Stimulated activated naive CD8-positive, alpha-beta T cell treated with anti-CD3 and anti-CD28 coated beads, Interleukin-15, amount 100 ng/mL, for 72 hours (primary cell): ENCODE measurements around the gene XPO4.
A peak's percentile ranks its signal among the peaks of the same experiment; 100 is the strongest.
"Not testable (repeated sequence)": the region's sequence is repeated elsewhere in the genome, so short reads cannot be mapped to it uniquely, and the experiment has no call there.

Experiments
- ATAC-seq: fragments of 150-1000 bp; cut with Tn5 transposase; 2 replicates; pipeline ENCODE4 v1.10.0; 2021; ENCODE audit warnings: mild to moderate bottlenecking, moderate library complexity
- DNase-seq, 2 donors: peaks; one replicate each; pipeline ENCODE4 v3.0.0; 2021 to 2022
- H3K27ac Mint-ChIP-seq, 2 donors: one replicate each; pipeline ENCODE4 v1.8.0; 2022; ENCODE audit warnings: mild to moderate bottlenecking in 2 of 2, mixed read lengths in 2 of 2, moderate library complexity in 2 of 2
- H3K27me3 Mint-ChIP-seq: one replicate; pipeline ENCODE4 v1.8.0; 2022; ENCODE audit warnings: mixed read lengths
- H3K4me1 Mint-ChIP-seq: one replicate; pipeline ENCODE4 v1.8.0; 2022; ENCODE audit warnings: mild to moderate bottlenecking, mixed read lengths
- H3K4me3 Mint-ChIP-seq, 2 donors: one replicate each; pipeline ENCODE4 v1.8.0; 2022; ENCODE audit warnings: mild to moderate bottlenecking in 2 of 2, mixed read lengths in 2 of 2, moderate library complexity in 1 of 2
- H3K9me3 Mint-ChIP-seq, 2 donors: one replicate each; pipeline ENCODE4 v1.8.0; 2022; ENCODE audit warnings: mixed read lengths in 2 of 2

XPO4 gene

DNA sequence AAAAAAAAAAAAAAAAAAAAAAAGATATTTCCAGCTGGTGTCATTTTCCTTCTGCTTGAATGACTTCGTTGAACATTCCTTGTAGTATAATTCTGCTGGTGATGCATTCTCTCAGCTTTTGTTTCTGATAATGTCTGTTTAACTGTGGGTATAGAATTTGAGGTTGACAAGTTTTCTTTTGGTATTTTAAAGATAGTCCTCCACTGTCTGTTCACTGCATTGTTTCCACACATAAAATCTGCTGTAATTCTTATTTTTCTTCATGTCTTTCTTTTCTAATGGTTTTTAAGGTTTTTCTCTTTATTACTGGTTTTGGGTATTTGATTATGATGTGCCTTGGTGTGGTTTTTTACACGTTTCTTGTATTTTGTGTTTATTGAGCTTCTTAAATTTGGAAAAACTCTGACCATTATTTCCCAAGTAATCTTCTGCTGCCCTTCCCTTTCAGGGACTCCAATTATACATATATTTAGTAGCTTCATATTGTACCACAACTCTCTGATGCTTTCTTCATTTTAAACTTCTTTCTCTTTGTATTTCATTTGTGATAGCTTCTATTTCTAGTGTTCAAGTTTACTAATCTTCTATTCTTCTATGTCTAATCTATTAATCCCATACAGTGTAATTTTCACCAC lies 135.1 kb downstream of the XPO4 start:
- DNase-seq (no peak), ATAC-seq (no peak)
- no peak overlapping the region for H3K4me3 Mint-ChIP-seq
- no peaks in the 10 kb centered on the region for H3K27me3 Mint-ChIP-seq
- no peak overlapping the region for H3K27ac Mint-ChIP-seq
- peaks cover 31% of the 10 kb centered on the region for H3K4me1 Mint-ChIP-seq
- H3K9me3 Mint-ChIP-seq: peaks cover 21 to 25% of the 10 kb centered on the region in 2 donors

DNA sequence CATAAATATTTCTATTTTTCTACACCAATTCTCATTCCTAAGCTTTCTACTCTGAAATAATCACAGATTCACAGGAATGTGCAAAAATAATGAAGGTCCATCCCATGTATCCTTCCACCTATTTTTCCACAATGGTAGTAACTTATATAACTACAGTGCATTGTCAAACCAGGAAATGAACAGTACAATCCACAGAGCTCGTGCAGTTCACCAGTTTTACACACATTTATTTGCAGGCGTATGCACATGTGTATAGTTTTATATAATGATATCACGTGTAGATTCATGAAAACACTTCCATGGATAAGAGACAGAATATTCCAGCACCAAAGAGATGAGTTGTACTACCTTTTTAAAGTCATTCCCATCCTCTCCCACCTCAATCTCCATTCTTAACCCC lies 141.7 kb downstream of the XPO4 start:
- no peak overlapping the region for H3K27ac Mint-ChIP-seq
- H3K27me3 Mint-ChIP-seq: no peaks in the 10 kb centered on the region

DNA sequence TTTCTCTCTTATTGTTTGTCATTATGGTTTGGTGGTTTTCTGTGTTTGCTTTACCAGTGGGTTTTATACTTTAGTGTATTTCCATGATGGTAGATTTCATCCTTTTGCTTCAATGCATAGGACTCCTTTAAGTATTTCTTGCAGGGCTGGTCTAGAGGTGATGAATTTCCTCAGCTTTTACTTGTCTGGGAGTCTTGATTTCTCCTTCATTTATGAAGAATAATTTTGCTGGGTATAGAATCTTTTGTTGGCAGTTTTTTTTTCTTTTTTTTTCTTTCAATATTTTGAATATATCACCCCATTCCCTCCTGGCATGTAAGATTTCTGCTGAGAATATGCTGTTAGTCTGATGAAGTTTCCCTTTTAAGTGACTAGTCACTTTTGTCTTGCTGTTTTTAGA lies 148.5 kb downstream of the XPO4 start:
- no peak for DNase-seq
- Mint-ChIP-seq H3K27me3 (no peaks in the 10 kb centered on the region), H3K4me3 (no peak overlapping the region), H3K4me1 (no peaks in the 10 kb centered on the region), H3K27ac (no peak overlapping the region), H3K9me3 (peaks cover 34 to 72% of the 10 kb centered on the region in 2 donors)
- ATAC-seq: no peak

More for the DNA sequence above, 141.7 kb downstream of the XPO4 start:
- ATAC-seq: no peak
- Mint-ChIP-seq H3K4me1 (no peaks in the 10 kb centered on the region), H3K9me3 (peaks cover 4 to 6% of the 10 kb centered on the region in 2 donors), H3K4me3 (no peak overlapping the region)
- DNase-seq: no peak

DNA sequence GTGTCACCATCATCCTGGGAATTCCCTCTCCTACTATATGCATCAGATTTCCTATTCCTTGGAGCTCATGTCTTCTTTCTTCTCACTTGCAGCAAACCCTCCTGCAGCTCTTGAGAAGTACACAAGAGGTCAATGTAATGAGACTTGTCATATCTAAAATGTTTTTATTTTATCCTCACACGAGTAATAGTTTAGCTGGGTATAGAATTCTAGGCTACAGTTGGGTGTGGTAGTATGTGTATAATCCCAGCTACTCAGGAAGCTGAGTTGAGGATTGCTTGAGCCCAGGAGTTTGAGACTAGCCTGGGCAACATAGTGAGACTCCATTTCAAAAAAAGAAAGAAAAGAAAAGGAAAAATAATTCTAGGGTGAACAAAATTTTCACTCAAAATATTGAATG lies 153.2 kb downstream of the XPO4 start:
- Mint-ChIP-seq H3K9me3 (peaks cover 32 to 86% of the 10 kb centered on the region in 2 donors), H3K4me1 (no peaks in the 10 kb centered on the region), H3K27ac (no peak overlapping the region), H3K4me3 (no peak overlapping the region), H3K27me3 (no peaks in the 10 kb centered on the region)
- ATAC-seq (no peak), DNase-seq (no peak)

DNA sequence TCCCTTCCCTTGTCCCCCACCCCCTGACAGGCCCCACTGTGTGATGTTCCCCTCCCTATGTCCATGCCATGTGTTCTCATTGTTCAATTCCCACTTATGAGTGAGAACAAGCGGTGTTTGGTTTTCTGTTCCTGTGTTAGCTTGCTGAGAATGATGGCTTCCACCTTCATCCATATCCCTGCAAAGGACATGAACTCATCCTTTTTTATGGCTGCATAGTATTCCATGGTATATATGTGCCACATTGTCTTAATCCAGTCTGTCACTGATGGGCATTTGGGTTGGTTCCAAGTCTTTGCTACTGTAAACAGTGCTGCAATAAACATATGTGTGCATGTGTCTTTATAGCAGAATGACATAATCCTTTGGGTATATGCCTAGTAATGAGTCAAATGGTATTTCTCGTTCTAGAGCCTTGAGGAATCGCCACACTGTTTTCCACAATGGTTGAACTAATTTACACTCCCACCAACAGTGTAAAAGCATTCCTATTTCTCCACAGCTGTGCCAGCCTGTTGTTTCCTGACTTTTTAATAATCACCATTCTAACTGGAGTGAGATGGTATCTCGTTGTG lies 158.6 kb downstream of the XPO4 start:
- H3K9me3 Mint-ChIP-seq: peaks cover 8 to 32% of the 10 kb centered on the region in 2 donors

DNA sequence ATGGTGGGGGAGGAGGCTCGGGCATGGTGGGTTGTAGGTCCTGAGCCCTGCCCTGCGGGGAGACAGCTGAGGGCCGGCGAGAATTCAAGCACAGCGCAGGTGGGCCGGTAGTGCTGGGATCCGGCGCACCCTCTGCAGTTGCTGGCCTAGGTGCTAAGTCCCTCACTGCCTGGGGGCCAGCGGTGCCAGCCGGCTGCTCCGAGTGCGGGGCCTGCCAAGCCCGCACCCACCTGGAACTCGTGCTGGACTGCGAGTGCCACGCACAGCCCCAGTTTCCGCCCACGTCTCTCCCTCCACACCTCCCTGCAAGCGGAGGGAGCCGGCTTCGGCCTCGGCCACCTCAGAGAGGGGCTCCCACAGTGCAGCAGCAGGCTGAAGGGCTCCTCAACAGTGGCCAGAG lies 162.5 kb downstream of the XPO4 start:
- Mint-ChIP-seq H3K27ac (no peak overlapping the region), H3K4me3 (no peak overlapping the region), H3K9me3 (peaks cover 5 to 10% of the 10 kb centered on the region in 2 donors), H3K4me1 (no peaks in the 10 kb centered on the region), H3K27me3 (no peaks in the 10 kb centered on the region)
- peak; percentile 20 for ATAC-seq
- DNase-seq: no peak

More for the DNA sequence above, 158.6 kb downstream of the XPO4 start:
- not testable (repeated sequence) for H3K4me1 Mint-ChIP-seq, H3K27ac Mint-ChIP-seq, H3K27me3 Mint-ChIP-seq, DNase-seq, ATAC-seq, H3K4me3 Mint-ChIP-seq

DNA sequence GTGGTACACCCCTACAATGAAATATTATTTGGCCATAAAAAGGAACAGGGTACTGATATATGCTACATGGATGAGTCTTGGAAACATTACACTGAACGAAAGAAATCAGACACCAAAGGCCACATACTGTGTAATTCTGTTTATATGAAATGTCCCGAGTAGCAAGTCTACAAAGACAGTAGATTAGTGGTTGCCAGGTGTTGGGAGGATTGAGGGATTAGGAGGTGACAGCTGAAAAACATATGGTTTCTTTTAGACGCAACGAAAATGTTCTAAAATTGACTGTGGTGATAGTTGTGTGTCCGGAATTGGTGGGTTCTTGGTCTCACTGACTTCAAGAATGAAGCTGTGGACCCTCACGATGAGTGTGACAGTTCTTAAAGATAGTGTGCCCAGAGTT lies 163.9 kb downstream of the XPO4 start:
- H3K4me1 Mint-ChIP-seq: no peaks in the 10 kb centered on the region
- DNase-seq (no peak), ATAC-seq (no peak)
- H3K27ac Mint-ChIP-seq: no peak overlapping the region
- H3K27me3 Mint-ChIP-seq: no peaks in the 10 kb centered on the region
- H3K9me3 Mint-ChIP-seq: peaks cover 5 to 6% of the 10 kb centered on the region in 2 donors
- no peak overlapping the region for H3K4me3 Mint-ChIP-seq

DNA sequence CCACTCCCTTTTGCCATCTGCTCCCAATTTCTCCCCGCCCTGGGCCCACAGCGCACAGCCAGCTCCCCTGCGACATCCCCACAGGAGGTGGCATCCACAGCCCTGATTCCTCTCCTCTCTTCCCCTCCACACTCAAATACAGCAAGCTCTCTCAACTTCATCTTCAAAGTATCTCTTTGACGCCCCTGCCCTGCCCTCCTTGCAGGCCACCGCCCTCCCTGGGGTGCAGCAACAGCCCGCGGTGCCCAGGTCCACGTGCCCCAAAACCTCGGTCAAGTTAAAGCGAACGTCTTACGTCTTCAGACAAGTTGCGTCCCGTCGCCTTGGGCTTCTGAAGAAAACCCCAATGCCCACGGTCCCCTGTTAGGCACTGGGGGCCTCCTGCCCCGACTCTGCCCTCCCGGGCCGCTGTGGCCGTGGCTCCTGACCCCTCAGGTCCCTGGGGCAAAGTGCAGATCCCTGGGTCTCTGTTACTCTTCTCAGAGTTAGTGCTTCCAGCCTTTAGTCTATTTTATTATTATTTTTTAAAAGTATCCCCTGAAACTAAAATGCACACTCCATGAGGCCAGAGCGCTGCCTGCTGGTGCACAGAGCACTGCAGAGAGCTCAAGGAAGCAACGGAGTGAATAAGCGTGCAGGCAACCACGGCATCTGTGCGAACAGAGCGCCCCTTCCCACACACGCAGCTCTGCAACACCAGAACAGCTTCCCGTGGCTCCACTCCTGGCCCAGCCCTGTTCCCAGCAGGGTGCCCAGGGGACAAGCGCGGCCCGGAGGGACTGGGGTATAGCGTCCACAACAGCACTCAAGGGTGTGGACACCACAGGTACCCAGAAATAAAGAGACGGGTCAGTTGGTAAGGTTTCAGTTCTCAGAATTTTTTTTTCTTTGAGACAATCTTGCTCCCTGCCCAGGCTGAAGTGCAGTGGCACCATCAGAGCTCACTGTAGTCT lies 172.6 kb downstream of the XPO4 start:
- H3K4me1 Mint-ChIP-seq: no peaks in the 10 kb centered on the region
- no peak for ATAC-seq
- H3K27me3 Mint-ChIP-seq: no peaks in the 10 kb centered on the region

DNA sequence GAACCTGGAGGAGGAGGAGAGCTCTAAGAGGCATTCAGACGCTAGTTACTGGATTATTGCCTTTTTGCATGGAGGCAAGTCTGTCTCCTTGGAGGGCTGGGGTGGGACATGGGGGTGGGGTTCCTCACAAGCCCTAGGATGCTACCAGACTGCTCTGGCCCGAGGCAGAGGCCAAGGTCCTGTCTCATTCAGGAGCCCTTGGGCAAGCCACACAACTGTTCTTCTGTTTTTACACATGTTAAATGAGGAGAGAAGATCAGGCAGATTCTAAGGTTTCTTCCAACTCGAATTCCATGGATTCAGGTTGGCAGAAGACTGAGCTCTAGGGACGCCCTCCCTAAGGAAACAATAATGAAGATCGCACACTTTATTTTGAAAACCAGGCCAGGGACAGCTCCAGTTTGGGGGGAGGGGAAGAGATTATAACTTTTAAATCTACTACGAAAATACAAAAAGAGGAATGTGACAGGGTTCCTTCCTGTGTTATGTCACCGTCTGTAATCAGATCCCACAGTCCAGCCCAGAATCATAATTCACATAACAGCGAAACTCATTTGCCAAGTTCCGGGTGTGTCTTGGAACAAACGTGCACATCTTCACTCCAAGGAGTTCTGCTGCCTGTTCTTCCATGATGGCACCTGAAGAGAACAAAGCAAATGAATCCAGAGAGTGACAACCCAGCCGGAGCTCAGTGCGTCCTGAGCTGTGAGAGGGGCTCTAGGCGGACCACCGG lies 173.8 kb downstream of the XPO4 start:
- no peak for DNase-seq
- Mint-ChIP-seq H3K4me3 (no peak overlapping the region), H3K4me1 (no peaks in the 10 kb centered on the region), H3K27ac (no peak overlapping the region), H3K27me3 (no peaks in the 10 kb centered on the region), H3K9me3 (no peaks in the 10 kb centered on the region)
- ATAC-seq: no peak

More for the DNA sequence above, 172.6 kb downstream of the XPO4 start:
- DNase-seq: no peak
- no peak overlapping the region for H3K4me3 Mint-ChIP-seq
- no peaks in the 10 kb centered on the region for H3K9me3 Mint-ChIP-seq
- H3K27ac Mint-ChIP-seq: peak overlapping the region in 1 of 2 donors; percentile 75

DNA sequence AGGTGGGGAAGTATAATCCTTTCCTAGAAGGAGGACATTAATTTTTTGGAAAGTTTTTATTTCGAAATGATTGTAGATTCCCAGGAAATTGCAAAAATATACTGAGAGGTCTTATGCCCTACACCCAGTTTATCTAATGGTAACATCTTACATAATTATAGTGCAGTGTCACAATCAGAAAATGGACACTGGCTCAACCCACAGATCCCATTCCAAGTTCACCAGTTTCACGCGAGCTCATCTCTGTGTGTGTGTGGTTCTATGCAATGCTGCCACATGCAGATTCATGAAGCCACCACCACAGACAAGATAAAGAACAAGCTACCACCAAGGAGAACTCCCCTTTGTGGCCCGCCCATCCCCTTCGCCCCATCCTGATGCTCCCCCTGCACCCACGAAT lies 174.7 kb downstream of the XPO4 start:
- no peaks in the 10 kb centered on the region for H3K9me3 Mint-ChIP-seq
- DNase-seq: no peak

More for the DNA sequence above, 174.7 kb downstream of the XPO4 start:
- no peak overlapping the region for H3K27ac Mint-ChIP-seq
- no peaks in the 10 kb centered on the region for H3K4me1 Mint-ChIP-seq
- H3K27me3 Mint-ChIP-seq: no peaks in the 10 kb centered on the region
- no peak for ATAC-seq
- no peak overlapping the region for H3K4me3 Mint-ChIP-seq
